HG03025 (cell line): Measurements from ENCODE around the gene GALNT2.

Experiments
- ATAC-seq: cut with Tn5 transposase; IDR thresholded peaks from one replicate; pipeline ENCODE4 v1.9.1; 2021; ENCODE audit warnings: mild to moderate bottlenecking, moderate library complexity; ENCODE audit not compliant: unreplicated experiment, low FRiP score

GALNT2 gene

DNA sequence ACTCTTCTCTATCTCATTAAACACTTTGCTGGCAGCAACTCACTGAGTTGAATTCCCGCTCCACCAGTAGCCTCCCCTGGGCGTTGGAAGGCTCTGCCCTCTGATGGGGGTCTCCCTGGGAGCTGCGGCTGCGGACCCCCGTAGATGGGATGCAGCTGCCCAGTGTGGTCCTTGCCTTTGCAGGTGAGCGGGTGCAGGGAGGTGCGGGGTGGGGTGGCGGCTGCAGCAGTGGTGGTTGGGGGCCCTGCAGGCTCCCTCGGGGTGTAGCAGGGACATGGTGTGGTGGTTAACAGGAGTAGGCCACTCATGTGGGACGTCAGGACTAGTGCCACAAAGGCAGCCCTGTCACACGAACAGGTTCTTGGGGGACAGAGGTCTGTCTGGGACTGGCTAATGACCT lies 42.0 kb downstream of the GALNT2 start:
- ATAC-seq: no peak

- ATAC-seq: peak; percentile 87
These were observed 43.0 kb downstream of the GALNT2 start for GRCh38 chr1:230109895-230110667.

GRCh38 chr1:230110971-230111370 lies 43.9 kb downstream of the GALNT2 start:
- no peak for ATAC-seq

GRCh38 chr1:230112131-230112701 lies 45.2 kb downstream of the GALNT2 start:
- no peak for ATAC-seq

DNA sequence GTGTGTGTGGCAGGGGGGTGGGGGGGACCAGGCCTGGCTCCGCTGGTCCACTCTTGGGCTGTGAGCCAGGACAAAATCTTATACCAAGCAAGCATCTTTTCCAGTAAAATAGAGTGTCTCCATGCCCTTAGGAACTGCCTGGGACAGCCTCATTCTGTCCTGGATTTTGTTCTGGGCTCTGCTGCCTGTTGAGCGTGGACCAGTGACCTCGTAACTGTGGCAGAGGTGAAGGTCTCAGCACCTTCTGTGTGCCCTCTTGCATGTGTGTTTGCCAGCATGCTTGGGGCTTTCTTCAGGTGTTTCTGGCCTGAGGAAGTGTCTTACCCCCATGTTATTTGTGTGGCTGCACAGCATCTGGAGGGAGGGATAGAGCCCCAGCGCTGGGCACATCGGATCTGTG lies 45.7 kb downstream of the GALNT2 start:
- no peak for ATAC-seq

- ATAC-seq: no peak
These were observed 46.2 kb downstream of the GALNT2 start for GRCh38 chr1:230113235-230113592.

DNA sequence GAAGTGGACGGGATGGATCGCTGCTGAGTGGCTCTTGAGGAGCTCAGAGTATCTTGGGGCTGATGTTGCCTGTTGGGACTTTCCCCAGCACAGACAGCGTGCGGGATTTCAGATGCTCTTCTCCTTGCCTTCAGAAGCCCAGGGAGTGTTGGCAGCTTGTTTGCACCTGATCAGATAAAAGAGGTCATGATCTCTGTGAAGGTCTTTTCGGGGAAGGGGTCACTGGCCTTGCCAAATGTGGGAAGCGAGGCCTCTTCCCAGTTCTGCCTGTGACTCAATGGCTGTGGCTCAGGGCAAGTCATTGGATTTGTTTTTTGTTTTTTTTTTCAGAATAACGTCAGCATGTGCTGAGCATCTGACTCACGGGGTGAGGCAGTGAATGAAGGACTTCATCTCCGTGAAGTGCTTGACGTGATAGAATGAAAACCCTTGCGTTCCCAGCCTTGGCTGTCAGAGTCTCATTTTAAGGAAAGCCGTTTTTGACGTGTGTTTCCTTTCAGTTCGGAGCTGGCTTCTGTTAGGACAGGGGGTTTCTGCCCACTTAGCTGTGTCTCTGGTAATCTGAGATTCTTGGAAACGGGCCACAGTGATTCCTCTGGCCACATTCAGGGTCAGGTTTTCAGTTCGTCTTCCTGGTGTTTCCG lies 46.7 kb downstream of the GALNT2 start:
- no peak for ATAC-seq

GRCh38 chr1:230114237-230114651 lies 47.2 kb downstream of the GALNT2 start:
- no peak for ATAC-seq

- ATAC-seq: no peak
These were observed 50.7 kb downstream of the GALNT2 start for GRCh38 chr1:230117694-230118093.

DNA sequence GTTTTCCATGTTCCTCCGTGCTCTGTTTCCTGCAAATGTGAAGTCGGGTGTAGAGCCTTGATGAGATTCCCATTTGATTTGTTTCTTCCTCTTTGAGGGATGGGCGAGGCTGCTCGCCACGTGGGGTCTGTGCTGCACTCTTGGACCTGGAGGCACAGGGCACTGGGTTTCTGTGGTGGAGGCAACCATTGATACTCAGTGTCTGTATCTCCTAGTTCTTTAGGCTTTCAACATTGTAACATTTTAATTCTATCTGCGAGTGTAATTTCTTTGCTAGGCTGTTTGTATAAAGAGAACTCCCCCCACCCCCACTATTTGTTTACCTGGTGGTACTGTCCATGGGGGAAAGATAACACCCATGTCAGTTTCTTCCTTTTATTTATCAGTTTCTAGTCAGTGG lies 52.3 kb downstream of the GALNT2 start:
- no peak for ATAC-seq

- no peak for ATAC-seq
These were observed 53.4 kb downstream of the GALNT2 start for GRCh38 chr1:230120289-230120920.

GRCh38 chr1:230120921-230121381 lies 53.9 kb downstream of the GALNT2 start:
- no peak for ATAC-seq

DNA sequence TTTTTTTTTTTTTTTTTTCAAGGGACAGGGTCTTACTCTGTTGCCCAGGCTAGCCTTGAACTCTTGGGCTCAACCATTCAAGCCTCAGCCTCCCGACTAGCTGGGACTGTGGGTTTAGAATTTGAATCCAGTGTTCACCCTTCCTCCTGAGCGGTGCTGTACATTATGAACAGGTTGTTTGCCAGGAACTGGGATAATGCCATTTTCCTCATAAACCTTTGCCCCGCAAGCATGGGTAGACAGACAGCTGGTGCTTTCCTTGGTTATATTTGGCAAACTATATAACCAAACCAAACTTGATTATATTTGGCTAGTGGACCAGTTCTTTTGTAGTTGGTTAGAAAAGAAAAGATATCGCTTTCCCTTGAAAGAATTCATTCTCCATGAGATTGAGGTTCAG lies 54.9 kb downstream of the GALNT2 start:
- ATAC-seq: no peak

DNA sequence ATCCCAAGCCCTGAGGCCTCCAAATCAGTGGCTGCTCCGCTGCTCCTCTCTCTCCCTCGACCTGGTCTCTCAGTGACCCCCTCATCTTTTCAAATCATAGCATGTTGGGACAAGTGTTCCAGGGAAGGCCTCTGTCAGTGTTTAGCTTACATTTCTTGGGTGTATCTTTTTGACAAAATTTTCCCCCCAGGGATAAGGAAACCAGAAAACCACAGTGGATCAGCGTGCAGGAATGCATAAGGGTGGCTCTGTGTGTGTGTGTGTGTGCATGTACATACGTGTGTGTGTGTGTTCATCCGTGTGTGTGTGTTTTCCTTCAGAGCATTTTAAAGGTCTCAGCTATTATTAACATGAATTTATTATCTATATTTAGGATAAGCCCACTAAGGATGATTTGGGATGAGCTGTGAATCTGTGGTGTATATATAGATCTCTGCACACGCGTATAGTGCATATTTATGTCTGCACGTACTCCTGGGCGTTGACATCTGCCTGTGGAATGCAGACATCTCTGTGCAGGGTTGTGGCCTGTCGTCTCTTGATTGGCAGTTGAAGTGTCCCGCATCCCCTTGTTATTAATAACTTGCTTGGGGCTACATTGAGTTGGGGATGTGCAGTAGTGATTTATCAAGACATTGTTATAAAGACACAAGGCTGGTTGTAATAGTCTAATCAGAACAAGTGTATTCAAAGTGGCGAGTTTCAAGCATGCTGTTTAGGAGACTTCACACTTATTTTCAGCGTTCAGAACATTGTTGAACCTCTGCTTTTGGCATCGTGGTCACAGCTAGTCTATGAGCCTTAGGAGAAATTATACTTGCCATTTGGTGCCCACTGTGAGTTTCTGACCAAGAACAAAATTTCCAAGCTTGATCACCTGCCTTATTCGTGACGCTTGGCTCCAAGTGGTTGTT lies 55.6 kb downstream of the GALNT2 start:
- ATAC-seq: no peak

DNA sequence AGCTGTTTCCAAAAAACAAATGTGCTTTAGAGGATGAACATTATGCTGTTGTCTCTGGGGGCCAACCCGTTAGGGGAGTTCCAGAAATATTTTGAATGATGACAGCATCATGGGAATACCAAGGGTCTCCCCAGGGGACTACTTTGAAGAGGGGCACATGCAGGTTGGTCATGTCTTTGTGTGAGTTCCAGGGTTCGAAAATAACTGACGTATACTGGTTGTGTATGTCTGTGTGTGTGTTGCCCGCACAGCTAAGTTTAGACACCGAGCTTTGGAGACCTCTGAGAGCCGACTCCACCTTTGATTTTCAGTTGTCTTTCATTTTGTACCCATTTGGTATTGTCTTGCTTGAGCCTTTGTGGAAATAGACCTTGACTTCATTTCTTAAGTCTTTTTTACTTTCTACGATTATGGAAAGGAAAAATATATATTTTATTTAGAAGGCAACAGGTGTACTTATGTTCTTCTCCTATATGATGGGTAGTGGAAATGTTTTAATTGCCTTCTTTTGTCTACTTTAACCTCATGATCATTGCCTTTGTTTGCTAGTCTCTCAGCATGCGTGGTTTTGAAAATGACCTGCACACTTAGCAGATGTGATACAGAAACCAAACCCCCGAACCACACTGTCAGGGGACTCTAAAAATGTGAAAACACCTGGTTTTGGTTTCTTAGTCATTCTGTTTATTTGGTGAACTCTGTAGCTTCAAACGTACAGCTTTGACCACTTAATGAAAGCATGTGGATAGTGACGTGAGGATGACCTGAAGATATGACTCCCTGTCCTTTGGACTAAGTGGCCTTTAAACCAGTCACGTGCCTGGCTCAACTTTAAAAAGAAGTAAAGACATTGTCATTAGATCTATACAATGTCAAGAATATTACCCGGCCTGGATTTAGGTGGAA lies 56.5 kb downstream of the GALNT2 start:
- peak; percentile 90 for ATAC-seq

DNA sequence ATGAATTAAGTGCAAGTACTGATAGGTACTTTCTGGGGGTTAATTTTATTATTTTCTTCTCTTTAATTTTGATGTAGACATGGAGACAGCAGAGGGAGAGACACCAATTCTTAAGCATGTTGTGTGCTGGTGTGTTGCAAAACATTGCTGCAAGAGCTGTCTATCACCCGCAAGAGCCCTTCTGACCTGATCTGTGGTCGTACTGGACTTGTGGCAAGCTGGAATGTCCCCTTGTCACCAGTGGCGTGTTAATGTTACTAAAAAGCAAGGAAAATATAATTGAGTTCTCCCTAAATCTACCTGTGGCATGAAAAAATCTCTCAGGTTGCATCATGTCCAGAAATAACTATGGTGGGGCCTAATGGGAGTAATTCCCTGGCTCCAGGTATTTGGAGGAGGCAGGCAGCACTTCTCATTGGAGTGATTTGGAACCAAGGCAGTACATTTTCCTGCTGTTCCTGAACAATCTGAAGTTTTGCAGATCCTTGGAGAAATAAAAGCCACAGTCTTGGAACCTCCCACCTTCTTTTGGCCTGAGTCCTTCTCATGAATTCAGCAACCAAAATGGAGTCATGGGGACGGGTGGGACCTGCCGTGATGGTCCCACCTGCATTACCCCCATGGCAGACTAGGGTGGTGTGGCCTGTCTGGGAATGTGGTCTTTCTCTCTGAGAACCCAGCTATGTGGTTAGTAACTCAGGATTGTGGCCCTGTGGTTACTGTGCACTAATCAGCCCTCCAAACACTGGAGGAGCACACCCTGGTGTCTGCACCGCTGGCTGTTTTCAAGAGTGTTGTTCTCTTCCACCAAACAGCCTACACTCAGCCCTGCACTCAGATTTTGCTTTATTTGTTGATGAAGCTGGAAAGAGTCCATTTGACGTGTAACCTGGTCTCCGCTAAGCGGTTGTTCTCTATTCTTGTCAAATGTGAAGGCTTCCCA lies 57.4 kb downstream of the GALNT2 start:
- ATAC-seq: no peak

GRCh38 chr1:230125141-230125540 lies 58.1 kb downstream of the GALNT2 start:
- ATAC-seq: no peak
